K562 (cell line): ENCODE results near the gene STT3A. TPM values are rescaled to one million over a fixed set of nuclear protein-coding genes. Genes with fewer than 3 reads are reported as not detected.
A peak's percentile ranks its signal among the peaks of the same experiment; 100 is the strongest.

Experiments
- DMBX1 ChIP-seq: fragments of 250-450 bp; sonication (Bioruptor Pico); IDR thresholded peaks from 2 replicates; pipeline ENCODE4 v1.8.0; 2022; ENCODE audit warnings: inconsistent platforms, mild to moderate bottlenecking, moderate library complexity, borderline replicate concordance
- JUND ChIP-seq, 2 experiments: IDR thresholded peaks; 2 replicates in 1 of 2; 3 replicates in 1 of 2; pipeline ENCODE4 v1.6.1; 2011; ENCODE audit warnings: borderline replicate concordance in 2 of 2, low read depth in 2 of 2, low read length in 2 of 2, improper control_type of control experiment in 1 of 2, missing biosample characterization in 1 of 2, missing genetic modification characterization in 1 of 2, missing genetic modification reagents in 1 of 2
- MTF1 ChIP-seq: fragments of 250-450 bp; sonication (Bioruptor Pico); IDR thresholded peaks from 2 replicates; pipeline ENCODE4 v1.9.0; 2021; ENCODE audit warnings: moderate library complexity, mild to moderate bottlenecking, inconsistent platforms, borderline replicate concordance
- MYNN ChIP-seq, 2 experiments: sonication (generic); formaldehyde crosslinking in 1 of 2; IDR thresholded peaks; 2 replicates each; pipeline versions ENCODE4 v1.5.0 to v1.6.1; 2016 to 2020; ENCODE audit warnings: antibody characterized with exemption in 1 of 2, missing genetic modification reagents in 1 of 2
- POLR2AphosphoS2 ChIP-seq: IDR thresholded peaks from 2 replicates; pipeline ENCODE4 v1.6.1; 2012; ENCODE audit warnings: low read length, improper control_type of control experiment
- TCFL5 ChIP-seq: fragments of 250-450 bp; sonication (Bioruptor Pico); conservative IDR thresholded peaks from 2 replicates; pipeline ENCODE4 v1.6.1; 2021; ENCODE audit warnings: mild to moderate bottlenecking, moderate library complexity, matching md5 sums
- ZNF253 ChIP-seq: fragments of 250-450 bp; sonication (Bioruptor Pico); conservative IDR thresholded peaks from 2 replicates; pipeline ENCODE4 v1.6.1; 2021; ENCODE audit warnings: mild to moderate bottlenecking
- polyA plus RNA-seq, 8 experiments: library from polyadenylated mRNA; depleted of rRNA in 4 of 8; stranded (reverse) in 5 of 8; unstranded in 3 of 8; fragments of >200 nt; fragmentation: Nextera tagmentation in 2 of 8; fragmentation: Illumina TruSeq in 1 of 8; extraction: Ambion mirVana in 2 of 8; extraction: Trizol in 1 of 8; gene quantifications; 2 replicates each; pipeline versions ENCODE4 v1.2.1 to v1.2.3, GENCODE V29; 2011 to 2014; ENCODE audit warnings: inconsistent platforms in 1 of 8, missing spikeins in 1 of 8
- total RNA-seq, 7 experiments: library from RNA; depleted of rRNA in 6 of 7; stranded (reverse); fragments of >200 nt in 6 of 7; fragmentation: Illumina TruSeq in 2 of 7; extraction: Trizol in 2 of 7; gene quantifications; 2 replicates each; pipeline versions ENCODE4 v1.2.1 to v1.2.3, GENCODE V29; 2011 to 2021; ENCODE audit warnings: low replicate concordance in 1 of 7
- TF ChIP-seq, protein P1 (sequence below), 3 experiments: IDR thresholded peaks in 2 of 3; conservative IDR thresholded peaks in 1 of 3; 2 replicates each; pipeline ENCODE4 v1.5.1; 2011 to 2012; ENCODE audit warnings: low read length in 3 of 3, mild to moderate bottlenecking in 3 of 3, control low read depth in 2 of 3, improper control_type of control experiment in 1 of 3, inconsistent platforms in 1 of 3, low read depth in 1 of 3, mixed read lengths in 1 of 3, moderate library complexity in 1 of 3; ENCODE audit not compliant: insufficient read depth in 2 of 3
- TF ChIP-seq, protein P2 (sequence below): sonication (generic); formaldehyde crosslinking; IDR thresholded peaks from 2 replicates; pipeline ENCODE4 v1.5.0; 2020; ENCODE audit warnings: missing genetic modification reagents
- TF ChIP-seq, protein P3 (sequence below): sonication (generic); formaldehyde crosslinking; IDR thresholded peaks from 2 replicates; pipeline ENCODE4 v1.8.0; 2022; ENCODE audit warnings: missing genetic modification reagents, mild to moderate bottlenecking, borderline replicate concordance
- TF ChIP-seq, protein P4 (sequence below): fragments of 450-650 bp; formaldehyde crosslinking; IDR thresholded peaks from 2 replicates; pipeline ENCODE4 v1.4.0; 2022; ENCODE audit warnings: missing genetic modification characterization
- TF ChIP-seq, protein P5 (sequence below): sonication (generic); formaldehyde crosslinking; IDR thresholded peaks from 2 replicates; pipeline ENCODE4 v1.8.0; 2022; ENCODE audit warnings: mild to moderate bottlenecking, missing genetic modification reagents
- TF ChIP-seq, protein P6 (sequence below), 2 experiments: fragments of 250-450 bp in 1 of 2; fragments of 450-650 bp in 1 of 2; sonication (Bioruptor Pico) in 1 of 2; IDR thresholded peaks; 2 replicates each; pipeline versions ENCODE4 v1.6.1 to v1.8.0; 2016 to 2021; ENCODE audit warnings: mild to moderate bottlenecking in 2 of 2, moderate library complexity in 2 of 2, missing compliant biosample characterization in 1 of 2, missing genetic modification characterization in 1 of 2

The STT3A gene
- total and polyA plus RNA-seq, 9 of the 15 experiments (the other 6 are each of a cell fraction or from before 2014, with no cell fraction given) = 70.7 to 330 (median 192) TPM

DNA sequence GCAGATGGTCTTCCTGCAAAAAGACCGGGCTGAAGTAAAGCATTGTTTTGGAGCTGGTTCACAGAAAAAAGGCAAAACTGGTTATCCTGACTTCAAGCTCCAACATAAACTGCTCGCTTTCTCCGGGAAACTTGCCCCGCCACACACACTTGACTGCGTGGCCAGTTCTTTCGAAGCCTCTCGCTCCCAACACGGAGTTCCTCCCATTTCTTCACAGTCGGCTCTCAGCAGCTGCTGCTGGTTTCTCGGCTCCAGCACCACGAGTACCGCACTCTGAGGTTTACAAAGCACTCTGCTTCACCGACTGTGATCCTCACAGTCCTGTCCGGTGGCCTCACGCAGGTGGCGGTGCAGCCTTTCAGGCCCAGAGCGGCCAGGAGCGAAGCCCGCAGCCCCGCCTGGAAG is 32.6 kb downstream of the STT3A start (continued):
- TF ChIP-seq, protein P1, sequence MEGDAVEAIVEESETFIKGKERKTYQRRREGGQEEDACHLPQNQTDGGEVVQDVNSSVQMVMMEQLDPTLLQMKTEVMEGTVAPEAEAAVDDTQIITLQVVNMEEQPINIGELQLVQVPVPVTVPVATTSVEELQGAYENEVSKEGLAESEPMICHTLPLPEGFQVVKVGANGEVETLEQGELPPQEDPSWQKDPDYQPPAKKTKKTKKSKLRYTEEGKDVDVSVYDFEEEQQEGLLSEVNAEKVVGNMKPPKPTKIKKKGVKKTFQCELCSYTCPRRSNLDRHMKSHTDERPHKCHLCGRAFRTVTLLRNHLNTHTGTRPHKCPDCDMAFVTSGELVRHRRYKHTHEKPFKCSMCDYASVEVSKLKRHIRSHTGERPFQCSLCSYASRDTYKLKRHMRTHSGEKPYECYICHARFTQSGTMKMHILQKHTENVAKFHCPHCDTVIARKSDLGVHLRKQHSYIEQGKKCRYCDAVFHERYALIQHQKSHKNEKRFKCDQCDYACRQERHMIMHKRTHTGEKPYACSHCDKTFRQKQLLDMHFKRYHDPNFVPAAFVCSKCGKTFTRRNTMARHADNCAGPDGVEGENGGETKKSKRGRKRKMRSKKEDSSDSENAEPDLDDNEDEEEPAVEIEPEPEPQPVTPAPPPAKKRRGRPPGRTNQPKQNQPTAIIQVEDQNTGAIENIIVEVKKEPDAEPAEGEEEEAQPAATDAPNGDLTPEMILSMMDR (IDR thresholded peaks at IDR 0.05 in 2 of 3, conservative IDR thresholded peaks at IDR 0.05 in 1 of 3; ENCODE audit: insufficient read depth in 2 of 3, low read depth in 1 of 3, low read length in 3 of 3) = peak in 1 of 3 experiments; percentile 12; a peak in 2 of 6 replicates
- TF ChIP-seq, protein P2, sequence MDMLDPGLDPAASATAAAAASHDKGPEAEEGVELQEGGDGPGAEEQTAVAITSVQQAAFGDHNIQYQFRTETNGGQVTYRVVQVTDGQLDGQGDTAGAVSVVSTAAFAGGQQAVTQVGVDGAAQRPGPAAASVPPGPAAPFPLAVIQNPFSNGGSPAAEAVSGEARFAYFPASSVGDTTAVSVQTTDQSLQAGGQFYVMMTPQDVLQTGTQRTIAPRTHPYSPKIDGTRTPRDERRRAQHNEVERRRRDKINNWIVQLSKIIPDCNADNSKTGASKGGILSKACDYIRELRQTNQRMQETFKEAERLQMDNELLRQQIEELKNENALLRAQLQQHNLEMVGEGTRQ (CRISPR knock-in tag) = no peak
- TF ChIP-seq POLR2AphosphoS2 = peak; percentile 94
- TF ChIP-seq, protein P3, sequence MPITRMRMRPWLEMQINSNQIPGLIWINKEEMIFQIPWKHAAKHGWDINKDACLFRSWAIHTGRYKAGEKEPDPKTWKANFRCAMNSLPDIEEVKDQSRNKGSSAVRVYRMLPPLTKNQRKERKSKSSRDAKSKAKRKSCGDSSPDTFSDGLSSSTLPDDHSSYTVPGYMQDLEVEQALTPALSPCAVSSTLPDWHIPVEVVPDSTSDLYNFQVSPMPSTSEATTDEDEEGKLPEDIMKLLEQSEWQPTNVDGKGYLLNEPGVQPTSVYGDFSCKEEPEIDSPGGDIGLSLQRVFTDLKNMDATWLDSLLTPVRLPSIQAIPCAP (CRISPR knock-in tag) = 0 out of 2 replicates have a peak, but pooled peaks have one; percentile 78
- TF ChIP-seq, protein P4, sequence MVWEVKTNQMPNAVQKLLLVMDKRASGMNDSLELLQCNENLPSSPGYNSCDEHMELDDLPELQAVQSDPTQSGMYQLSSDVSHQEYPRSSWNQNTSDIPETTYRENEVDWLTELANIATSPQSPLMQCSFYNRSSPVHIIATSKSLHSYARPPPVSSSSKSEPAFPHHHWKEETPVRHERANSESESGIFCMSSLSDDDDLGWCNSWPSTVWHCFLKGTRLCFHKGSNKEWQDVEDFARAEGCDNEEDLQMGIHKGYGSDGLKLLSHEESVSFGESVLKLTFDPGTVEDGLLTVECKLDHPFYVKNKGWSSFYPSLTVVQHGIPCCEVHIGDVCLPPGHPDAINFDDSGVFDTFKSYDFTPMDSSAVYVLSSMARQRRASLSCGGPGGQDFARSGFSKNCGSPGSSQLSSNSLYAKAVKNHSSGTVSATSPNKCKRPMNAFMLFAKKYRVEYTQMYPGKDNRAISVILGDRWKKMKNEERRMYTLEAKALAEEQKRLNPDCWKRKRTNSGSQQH (CRISPR knock-in tag) = no peak
- TF ChIP-seq MYNN (IDR thresholded peaks at IDR 0.05) = no peak
- no peak for TF ChIP-seq MYNN (CRISPR knock-in tag; IDR thresholded peaks at IDR 0.05)
- TF ChIP-seq DMBX1 (CRISPR knock-in tag) = peak; percentile 44; the same call in 1 of the 2 replicates
- no peak for TF ChIP-seq TCFL5 (CRISPR knock-in tag)
- TF ChIP-seq JUND (IDR thresholded peaks at IDR 0.05; ENCODE audit: borderline replicate concordance, low read depth, low read length) = no peak
- TF ChIP-seq JUND (tag; IDR thresholded peaks at IDR 0.05; ENCODE audit: borderline replicate concordance, low read depth, low read length) = no peak
- no peak for TF ChIP-seq MTF1
- TF ChIP-seq, protein P5, sequence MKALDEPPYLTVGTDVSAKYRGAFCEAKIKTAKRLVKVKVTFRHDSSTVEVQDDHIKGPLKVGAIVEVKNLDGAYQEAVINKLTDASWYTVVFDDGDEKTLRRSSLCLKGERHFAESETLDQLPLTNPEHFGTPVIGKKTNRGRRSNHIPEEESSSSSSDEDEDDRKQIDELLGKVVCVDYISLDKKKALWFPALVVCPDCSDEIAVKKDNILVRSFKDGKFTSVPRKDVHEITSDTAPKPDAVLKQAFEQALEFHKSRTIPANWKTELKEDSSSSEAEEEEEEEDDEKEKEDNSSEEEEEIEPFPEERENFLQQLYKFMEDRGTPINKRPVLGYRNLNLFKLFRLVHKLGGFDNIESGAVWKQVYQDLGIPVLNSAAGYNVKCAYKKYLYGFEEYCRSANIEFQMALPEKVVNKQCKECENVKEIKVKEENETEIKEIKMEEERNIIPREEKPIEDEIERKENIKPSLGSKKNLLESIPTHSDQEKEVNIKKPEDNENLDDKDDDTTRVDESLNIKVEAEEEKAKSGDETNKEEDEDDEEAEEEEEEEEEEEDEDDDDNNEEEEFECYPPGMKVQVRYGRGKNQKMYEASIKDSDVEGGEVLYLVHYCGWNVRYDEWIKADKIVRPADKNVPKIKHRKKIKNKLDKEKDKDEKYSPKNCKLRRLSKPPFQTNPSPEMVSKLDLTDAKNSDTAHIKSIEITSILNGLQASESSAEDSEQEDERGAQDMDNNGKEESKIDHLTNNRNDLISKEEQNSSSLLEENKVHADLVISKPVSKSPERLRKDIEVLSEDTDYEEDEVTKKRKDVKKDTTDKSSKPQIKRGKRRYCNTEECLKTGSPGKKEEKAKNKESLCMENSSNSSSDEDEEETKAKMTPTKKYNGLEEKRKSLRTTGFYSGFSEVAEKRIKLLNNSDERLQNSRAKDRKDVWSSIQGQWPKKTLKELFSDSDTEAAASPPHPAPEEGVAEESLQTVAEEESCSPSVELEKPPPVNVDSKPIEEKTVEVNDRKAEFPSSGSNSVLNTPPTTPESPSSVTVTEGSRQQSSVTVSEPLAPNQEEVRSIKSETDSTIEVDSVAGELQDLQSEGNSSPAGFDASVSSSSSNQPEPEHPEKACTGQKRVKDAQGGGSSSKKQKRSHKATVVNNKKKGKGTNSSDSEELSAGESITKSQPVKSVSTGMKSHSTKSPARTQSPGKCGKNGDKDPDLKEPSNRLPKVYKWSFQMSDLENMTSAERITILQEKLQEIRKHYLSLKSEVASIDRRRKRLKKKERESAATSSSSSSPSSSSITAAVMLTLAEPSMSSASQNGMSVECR (CRISPR knock-in tag) = no peak
- TF ChIP-seq, protein P6, sequence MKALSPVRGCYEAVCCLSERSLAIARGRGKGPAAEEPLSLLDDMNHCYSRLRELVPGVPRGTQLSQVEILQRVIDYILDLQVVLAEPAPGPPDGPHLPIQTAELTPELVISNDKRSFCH (CRISPR knock-in tag; IDR thresholded peaks at IDR 0.05) = no peak
- TF ChIP-seq, protein P6 (tag; IDR thresholded peaks at IDR 0.05) = no peak
- TF ChIP-seq ZNF253 (CRISPR knock-in tag) = no peak
